PC-9 (cell line): Measurements from ENCODE around the gene SORBS2. TPM values are rescaled to one million over a fixed set of nuclear protein-coding genes. Genes with fewer than 3 reads are reported as not detected.

Source experiments
- BruUV-seq: library from RNA; stranded (reverse); fragments of 400-500 nt; replicated peaks from 2 replicates; lab custom pipeline; 2021; lab: Mats Ljungman, UMichigan
- CTCF ChIA-PET: fragments of 300-600 bp; sonication (Branson Sonifier 250); formaldehyde crosslinking; loops from one replicate; lab custom pipeline; 2022; ENCODE audit warnings: antibody characterized with exemption; lab: Charles Lee
- POLR2A ChIA-PET: fragments of 300-600 bp; sonication (Branson Sonifier 250); formaldehyde crosslinking; loops from one replicate; lab custom pipeline; 2022; ENCODE audit warnings: antibody characterized with exemption; ENCODE audit not compliant: unreplicated experiment; lab: Charles Lee
- DNase-seq, 2 experiments: peaks; one replicate each; pipeline versions ENCODE4 v3.0.0 to v3.0.0-alpha.2; 2015 to 2022; ENCODE audit warnings: mixed read lengths in 1 of 2
- H2AFZ ChIP-seq: fragments of 200-600 bp; sonication (generic); 2 replicates; pipeline ENCODE4 v1.8.1; 2017; ENCODE audit warnings: antibody characterized with exemption
- H3F3A ChIP-seq: fragments of 200-600 bp; sonication (generic); 2 replicates; pipeline ENCODE4 v1.8.1; 2017; ENCODE audit warnings: antibody characterized with exemption, mild to moderate bottlenecking, low read depth; ENCODE audit not compliant: insufficient read depth
- H3K27ac ChIP-seq: fragments of 200-600 bp; sonication (generic); 2 replicates; pipeline ENCODE4 v1.6.1; 2016; ENCODE audit warnings: mixed run types
- H3K27me3 ChIP-seq: fragments of 200-600 bp; sonication (generic); 2 replicates; pipeline ENCODE4 v1.6.1; 2016; ENCODE audit warnings: low read depth, mixed run types; ENCODE audit not compliant: insufficient read depth
- H3K36me3 ChIP-seq: fragments of 200-600 bp; sonication (generic); 2 replicates; pipeline ENCODE4 v1.6.1; 2016; ENCODE audit warnings: low read depth, mixed run types
- H3K4me1 ChIP-seq: fragments of 200-600 bp; sonication (generic); replicated peaks from 2 replicates; pipeline ENCODE4 v1.6.1; 2016; ENCODE audit warnings: mixed run types; ENCODE audit not compliant: insufficient read depth
- H3K4me2 ChIP-seq: fragments of 200-600 bp; sonication (generic); 2 replicates; pipeline ENCODE4 v1.6.1; 2017; ENCODE audit warnings: mixed run types
- H3K4me3 ChIP-seq: fragments of 200-600 bp; sonication (generic); 2 replicates; pipeline ENCODE4 v1.6.1; 2016; ENCODE audit warnings: mixed run types
- H3K79me2 ChIP-seq: fragments of 200-600 bp; sonication (generic); 2 replicates; pipeline ENCODE4 v1.6.1; 2017; ENCODE audit warnings: low read depth, mixed run types
- H3K9me2 ChIP-seq: fragments of 200-600 bp; sonication (generic); 2 replicates; pipeline ENCODE4 v1.8.1; 2017; ENCODE audit warnings: mild to moderate bottlenecking; ENCODE audit not compliant: insufficient read depth
- H3K9me3 ChIP-seq: fragments of 200-600 bp; sonication (generic); 2 replicates; pipeline ENCODE4 v1.8.1; 2016; ENCODE audit warnings: low read depth; ENCODE audit not compliant: insufficient read depth
- H4K20me1 ChIP-seq: fragments of 200-600 bp; sonication (generic); 2 replicates; pipeline ENCODE4 v1.8.1; 2017; ENCODE audit not compliant: insufficient read depth
- CTCF ChIP-seq: fragments of 200-600 bp; sonication (generic); conservative IDR thresholded peaks from 2 replicates; pipeline ENCODE4 v1.6.1; 2017; ENCODE audit warnings: mixed run types, antibody characterized with exemption, mild to moderate bottlenecking, moderate library complexity
- EZH2 ChIP-seq: fragments of 200-600 bp; sonication (generic); IDR thresholded peaks from 2 replicates; pipeline ENCODE4 v1.8.0; 2017; ENCODE audit warnings: antibody characterized with exemption, low read depth
- intact Hi-C: fragments of 100-400 bp; cut with micrococcal nuclease; formaldehyde crosslinking; loops from one replicate; pipeline ENCODE4 v1.10.0; 2022; ENCODE audit not compliant: unreplicated experiment
- total RNA-seq: library from RNA; stranded (reverse); gene quantifications from 2 replicates; pipeline ENCODE4 v1.2.3, GENCODE V29; 2021

The SORBS2 gene
- total RNA-seq, 1 experiment from 2014 or later = 16.4 TPM

- POLR2A ChIA-PET = interaction anchor here (0.5 kb wide), 1 partner anchor 28 kb away, joined by 3 read pairs; no protein-coding TSS in a partner anchor
- no peaks in the 10 kb centered on the region for H3K36me3 ChIP-seq
- H3K9me2 ChIP-seq = no peaks in the 10 kb centered on the region
- CTCF ChIA-PET = no interaction called here
- H3F3A ChIP-seq = no peaks in the 10 kb centered on the region
- H3K4me1 ChIP-seq = no peaks in the 10 kb centered on the region
- H3K79me2 ChIP-seq = no peaks in the 10 kb centered on the region
- H3K27ac ChIP-seq = no peak overlapping the region
- no peak overlapping the region for H3K4me2 ChIP-seq
- no TSS peak for BruUV-seq
- no peaks in the 10 kb centered on the region for H3K27me3 ChIP-seq
- no peak for DNase-seq
- H3K4me3 ChIP-seq = no peak overlapping the region
- TF ChIP-seq CTCF (no peak), EZH2 (no peak)
- no peaks in the 10 kb centered on the region for H4K20me1 ChIP-seq
- intact Hi-C loops = no loop called here
- H3K9me3 ChIP-seq = no peaks in the 10 kb centered on the region
- no peak overlapping the region for H2AFZ ChIP-seq
These were observed 229.2 kb downstream of the SORBS2 start for GRCh38 chr4:185582651-185583400.

- no peaks in the 10 kb centered on the region for H3K79me2 ChIP-seq
- no peaks in the 10 kb centered on the region for H3K9me3 ChIP-seq
- H4K20me1 ChIP-seq = no peaks in the 10 kb centered on the region
- H2AFZ ChIP-seq = no peak overlapping the region
- TF ChIP-seq CTCF = no peak
- TF ChIP-seq EZH2 = no peak
- no peak overlapping the region for H3K27ac ChIP-seq
- no TSS peak for BruUV-seq
- no peaks in the 10 kb centered on the region for H3K9me2 ChIP-seq
- H3K4me1 ChIP-seq = no peaks in the 10 kb centered on the region
- ChIA-PET CTCF (no interaction called here), POLR2A (no interaction called here)
- DNase-seq = no peak
- H3K27me3 ChIP-seq = no peaks in the 10 kb centered on the region
- no peak overlapping the region for H3K4me3 ChIP-seq
- H3K36me3 ChIP-seq = no peaks in the 10 kb centered on the region
- no peak overlapping the region for H3K4me2 ChIP-seq
- no peaks in the 10 kb centered on the region for H3F3A ChIP-seq
- intact Hi-C loops = no loop called here
These were observed 231.3 kb downstream of the SORBS2 start for GRCh38 chr4:185580699-185581098.

- Histone ChIP-seq H3K4me1 (peaks cover 15% of the 10 kb centered on the region), H3K27me3 (no peaks in the 10 kb centered on the region), H3K9me2 (no peaks in the 10 kb centered on the region), H3F3A (no peaks in the 10 kb centered on the region), H3K36me3 (no peaks in the 10 kb centered on the region), H3K9me3 (no peaks in the 10 kb centered on the region), H3K27ac (no peak overlapping the region), H3K4me3 (no peak overlapping the region), H4K20me1 (no peaks in the 10 kb centered on the region), H3K79me2 (no peaks in the 10 kb centered on the region), H2AFZ (no peak overlapping the region), H3K4me2 (no peak overlapping the region)
- DNase-seq = no peak
- POLR2A ChIA-PET = no interaction called here
- intact Hi-C loops = no loop called here
- BruUV-seq = no TSS peak
- TF ChIP-seq EZH2 = no peak
- no peak for TF ChIP-seq CTCF
- CTCF ChIA-PET = no interaction called here
These were observed 233.7 kb downstream of the SORBS2 start for GRCh38 chr4:185578284-185578683.
